SK-N-MC (cell line): ENCODE data around the gene CAVIN1.
"Not testable (repeated sequence)": the region's sequence is repeated elsewhere in the genome, so short reads cannot be mapped to it uniquely, and the experiment has no call there.

Experiments used
- EZH2 ChIP-seq: fragments of 200-600 bp; sonication (generic); IDR thresholded peaks from one replicate; pipeline ENCODE4 v1.6.1; 2017; ENCODE audit warnings: antibody characterized with exemption
- POLR2AphosphoS5 ChIP-seq: IDR thresholded peaks from 2 replicates; pipeline ENCODE4 v1.6.1; 2012; ENCODE audit warnings: mild to moderate bottlenecking, low read depth, low read length, borderline replicate concordance

- not testable (repeated sequence) for TF ChIP-seq POLR2AphosphoS5, EZH2
Observed at GRCh38 chr17:42360388-42360787, 62.7 kb downstream of the CAVIN1 start.
